ENCODE measurements around the gene CLDN8. TPM values are rescaled to one million over a fixed set of nuclear protein-coding genes. Genes with fewer than 3 reads are reported as not detected.
A peak's percentile ranks its signal among the peaks of the same experiment; 100 is the strongest.

CLDN8 gene
- total RNA-seq: 10 to 100 TPM in 3 of 4 donors, 1 to 10 TPM in 1; 8.9 to 55.6 (median 32.6) TPM

DNA sequence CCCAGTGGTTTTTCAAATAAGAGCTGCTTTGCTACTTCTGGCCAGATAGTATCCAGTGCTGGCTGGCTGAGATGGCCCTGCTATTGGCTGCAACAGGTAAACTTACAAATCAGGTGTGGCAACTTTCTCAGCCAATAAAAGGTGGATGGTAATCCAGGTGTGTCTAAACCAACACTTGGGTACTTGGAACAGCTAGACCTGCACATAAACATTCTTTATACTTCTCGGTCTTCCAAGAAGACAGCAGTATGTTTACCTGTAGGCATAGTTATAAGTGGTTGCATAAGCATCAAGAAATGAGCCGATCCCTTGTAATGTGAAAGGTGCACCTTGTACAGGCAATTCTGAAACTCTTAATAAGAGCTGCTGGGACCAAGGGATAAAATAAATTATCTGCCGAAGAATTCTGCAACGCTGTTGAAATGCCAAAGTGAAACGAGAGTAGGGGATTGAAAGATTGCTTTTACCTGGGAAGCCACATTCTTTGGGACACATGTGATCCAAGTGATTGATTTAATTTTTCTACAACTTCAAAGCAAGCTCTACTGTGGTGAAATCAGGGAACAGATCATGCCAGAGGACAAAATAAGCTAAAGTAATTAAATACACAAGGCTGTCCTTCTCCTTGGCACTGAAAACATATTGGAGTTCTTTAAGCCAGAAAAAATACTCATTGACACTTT, at the start of gene CLDN8:
Gene CLDN8, minus strand, starts transcription at position 57 of the 683 bp plus-strand sequence. CDS start 172 bp downstream, outside the sequence.
- peaks cover 4 to 11% of the 10 kb centered on the region in 2 donors for H3K4me1 ChIP-seq
- peak within 1 kb of the TSS; percentile 8 to 48 (median 21) for H3K4me3 ChIP-seq (replicated peaks in 1 of 3)
- DNase-seq: peak; percentile 79 to 84
- H3K27me3 ChIP-seq: no peaks in the 10 kb centered on the region
- peak within 1 kb of the TSS; percentile 77 to 94 (median 80) for H3K27ac ChIP-seq
- TF ChIP-seq POLR2A (IDR thresholded peaks at IDR 0.05) (no peak), CTCF (IDR thresholded peaks at IDR 0.05) (no peak)
- H3K36me3 ChIP-seq: no peaks in the 10 kb centered on the region
- no peaks in the 10 kb centered on the region for H3K9me3 ChIP-seq
- 30 to 42% methylated on average over 5 of the region's 5 CpGs for WGBS, 2 donors
- intact Hi-C loops (cut with DNase I): no loop called here

DNA sequence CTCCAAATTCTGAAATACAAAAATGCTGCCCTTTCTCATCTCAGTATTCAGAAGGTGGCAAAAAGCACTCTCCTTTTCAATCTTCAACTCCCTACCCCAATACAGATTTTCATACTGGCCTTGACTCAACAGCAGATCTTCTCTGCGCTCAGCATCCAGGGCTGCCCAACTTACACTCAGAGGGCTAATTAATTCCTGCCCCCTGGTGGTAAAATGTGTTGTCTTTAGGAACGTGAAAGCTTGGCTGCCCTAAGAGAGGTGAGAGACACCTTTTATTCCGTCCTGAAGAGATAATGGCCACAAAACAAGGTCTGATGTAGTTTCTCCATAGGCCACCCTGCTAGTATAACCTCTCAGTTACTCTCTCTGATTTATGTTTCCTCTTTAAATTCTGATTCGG, 41.9 kb upstream of the CLDN8 start:
- Histone ChIP-seq H3K4me1 (no peaks in the 10 kb centered on the region), H3K36me3 (no peaks in the 10 kb centered on the region), H3K27me3 (no peaks in the 10 kb centered on the region), H3K27ac (no peak overlapping the region), H3K4me3 (replicated peaks in 1 of 3) (no peak overlapping the region), H3K9me3 (no peaks in the 10 kb centered on the region)
- WGBS, 2 donors: 76 to 85% methylated on average over 4 of the region's 4 CpGs
- DNase-seq: peak in 1 of 2 donors; percentile 27
- TF ChIP-seq CTCF (IDR thresholded peaks at IDR 0.05): peak in 3 of 6 experiments; percentile 30 to 39 (median 31)
- TF ChIP-seq POLR2A (IDR thresholded peaks at IDR 0.05): no peak
- intact Hi-C loops (cut with DNase I): no loop called here

DNA sequence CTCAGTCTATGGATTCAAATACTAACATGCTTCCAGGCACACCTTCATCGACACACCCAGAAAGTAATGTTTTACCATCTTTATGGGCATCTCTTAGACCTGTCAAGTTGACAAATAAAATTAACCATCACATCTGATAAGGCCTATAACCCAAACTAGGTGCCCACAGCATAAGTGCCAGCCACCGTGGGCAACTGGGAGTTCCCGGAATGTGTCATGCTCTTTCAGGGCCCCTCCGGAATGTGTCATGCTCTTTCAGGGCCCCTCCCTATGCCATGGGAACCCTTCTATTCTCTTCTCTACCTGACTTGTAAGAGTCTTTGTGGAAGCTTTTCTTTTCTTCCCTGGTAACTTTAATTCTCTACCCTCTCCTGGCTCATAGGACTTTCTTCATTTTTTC, 40.2 kb upstream of the CLDN8 start:
- no peaks in the 10 kb centered on the region for H3K9me3 ChIP-seq
- intact Hi-C loops (cut with DNase I): no loop called here
- H3K27me3 ChIP-seq: no peaks in the 10 kb centered on the region
- H3K36me3 ChIP-seq: no peaks in the 10 kb centered on the region
- H3K27ac ChIP-seq: no peak overlapping the region
- no peak overlapping the region for H3K4me3 ChIP-seq (replicated peaks in 1 of 3)
- H3K4me1 ChIP-seq: no peaks in the 10 kb centered on the region
- 87 to 99% methylated on average over 4 of the region's 4 CpGs for WGBS, 2 donors
- TF ChIP-seq POLR2A (IDR thresholded peaks at IDR 0.05) (no peak), CTCF (IDR thresholded peaks at IDR 0.05) (no peak)
- no peak for DNase-seq

DNA sequence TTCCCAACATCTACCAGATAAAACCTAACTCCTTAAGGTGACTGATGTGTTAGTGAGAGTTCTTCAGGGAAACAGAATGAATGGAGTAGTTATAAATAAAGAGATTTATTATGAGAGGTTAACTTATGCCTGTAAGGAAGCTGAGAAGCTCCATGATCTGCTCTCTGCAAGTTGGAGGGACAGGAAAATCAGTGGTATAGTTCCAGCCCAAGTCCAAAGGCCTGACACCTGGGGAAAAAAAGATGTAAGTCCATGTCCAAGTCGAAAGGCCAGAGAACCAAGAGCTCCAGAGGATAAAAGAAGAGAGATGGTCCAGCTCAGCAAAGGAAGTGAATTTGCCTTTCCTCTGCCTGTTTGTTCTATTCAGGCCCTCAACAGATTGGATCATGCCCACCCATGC, 39.8 kb upstream of the CLDN8 start:
- Histone ChIP-seq H3K9me3 (no peaks in the 10 kb centered on the region), H3K36me3 (no peaks in the 10 kb centered on the region), H3K27me3 (no peaks in the 10 kb centered on the region), H3K4me3 (replicated peaks in 1 of 3) (no peak overlapping the region), H3K27ac (no peak overlapping the region), H3K4me1 (no peaks in the 10 kb centered on the region)
- intact Hi-C loops (cut with DNase I): no loop called here
- no peak for TF ChIP-seq CTCF (IDR thresholded peaks at IDR 0.05)
- no peak for TF ChIP-seq POLR2A (IDR thresholded peaks at IDR 0.05)
- no peak for DNase-seq
- 48 to 64% methylated on average over 1 of the region's 1 CpG for WGBS, 2 donors

DNA sequence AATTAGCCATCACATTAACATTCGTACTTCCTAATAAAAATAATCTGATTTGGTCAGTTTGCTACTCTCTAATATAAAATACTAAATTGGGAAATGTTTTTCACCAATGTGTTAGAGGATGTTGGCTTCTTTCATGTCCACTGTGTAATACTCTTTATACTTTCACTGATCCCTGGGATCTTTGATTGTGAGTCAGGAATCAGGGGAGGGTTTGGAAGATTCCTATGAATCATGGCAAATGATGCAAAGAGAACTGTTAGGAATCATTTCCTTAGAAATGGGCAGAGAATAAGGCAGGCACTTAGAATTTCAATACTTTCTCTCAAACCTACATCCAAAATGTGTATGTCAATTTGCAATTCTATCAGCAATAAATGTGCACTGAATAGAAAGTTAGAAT, 35.9 kb upstream of the CLDN8 start:
- H3K27ac ChIP-seq: no peak overlapping the region
- no peaks in the 10 kb centered on the region for H3K36me3 ChIP-seq
- H3K4me3 ChIP-seq (replicated peaks in 1 of 3): no peak overlapping the region
- no peaks in the 10 kb centered on the region for H3K27me3 ChIP-seq
- TF ChIP-seq CTCF (IDR thresholded peaks at IDR 0.05): no peak
- TF ChIP-seq POLR2A (IDR thresholded peaks at IDR 0.05): no peak
- H3K4me1 ChIP-seq: no peaks in the 10 kb centered on the region
- no peak for DNase-seq
- intact Hi-C loops (cut with DNase I): no loop called here
- WGBS, 2 donors: 77 to 80% methylated on average over 1 of the region's 1 CpG
- no peaks in the 10 kb centered on the region for H3K9me3 ChIP-seq
